Esophagus squamous epithelium (tissue), 5 donors: ENCODE results near the gene CSRP1. TPM values are rescaled to one million over a fixed set of nuclear protein-coding genes. Genes with fewer than 3 reads are reported as not detected.

ENCODE experiments used
- DNase-seq: peaks from one replicate; lab custom pipeline; 2025; lab: John Stamatoyannopoulos, UW
- H3K27ac ChIP-seq, 4 donors: fragments of 200-600 bp; sonication (generic); one replicate each; pipeline ENCODE4 v1.5.1; 2016 to 2019; ENCODE audit warnings: mild to moderate bottlenecking in 1 of 4
- H3K27me3 ChIP-seq, 4 donors: fragments of 200-600 bp; sonication (generic); 1 replicate in 3 of 4; 2 replicates in 1 of 4; pipeline versions ENCODE4 v1.5.1 to v1.6.0; 2017 to 2021; ENCODE audit warnings: antibody characterized with exemption in 1 of 4
- H3K36me3 ChIP-seq, 3 donors: fragments of 200-600 bp; sonication (generic); one replicate each; pipeline ENCODE4 v1.5.1; 2016 to 2019
- H3K4me1 ChIP-seq, 3 donors: fragments of 200-600 bp; sonication (generic); one replicate each; pipeline ENCODE4 v1.5.1; 2017 to 2019
- H3K4me3 ChIP-seq, 4 donors: fragments of 200-600 bp; sonication (generic); 1 replicate in 3 of 4; 2 replicates in 1 of 4; pipeline ENCODE4 v1.5.1; 2016 to 2019; ENCODE audit warnings: mild to moderate bottlenecking in 2 of 4, moderate library complexity in 1 of 4
- H3K9me3 ChIP-seq, 3 donors: fragments of 200-600 bp; sonication (generic); one replicate each; pipeline ENCODE4 v1.5.1; 2016 to 2019
- CTCF ChIP-seq, 6 experiments: fragments of 450-650 bp in 4 of 6; fragments of 200-600 bp in 2 of 6; sonication (generic) in 2 of 6; IDR thresholded peaks; one replicate each; pipeline ENCODE4 v1.5.1; 2016 to 2019; ENCODE audit warnings: antibody characterized with exemption in 6 of 6, mild to moderate bottlenecking in 4 of 6, moderate library complexity in 4 of 6
- POLR2A ChIP-seq, 4 donors: fragments of 450-650 bp; IDR thresholded peaks; one replicate each; pipeline ENCODE4 v1.6.1; 2017; ENCODE audit warnings: antibody characterized with exemption in 4 of 4, mild to moderate bottlenecking in 4 of 4, moderate library complexity in 3 of 4
- WGBS, 2 donors: methylation state at CpG; one replicate each; pipeline ENCODE4 v1.1.5; 2018; 5-methylcytosine and 5-hydroxymethylcytosine counted together
- intact Hi-C: fragments of 100-400 bp; cut with DNase I; formaldehyde crosslinking; loops from one replicate; pipeline ENCODE4 v1.15.0; 2022
- total RNA-seq, 4 donors: library from RNA; depleted of rRNA; stranded (reverse); fragments of >200 nt; gene quantifications; one replicate each; pipeline ENCODE4 v1.1.0, GENCODE V29; 2016
- donor health status: DM: yes; HTN: yes; CAD: no.

The CSRP1 gene
- total RNA-seq, 4 donors from 2014 or later, result 243 to 1,044 (median 363) TPM

DNA sequence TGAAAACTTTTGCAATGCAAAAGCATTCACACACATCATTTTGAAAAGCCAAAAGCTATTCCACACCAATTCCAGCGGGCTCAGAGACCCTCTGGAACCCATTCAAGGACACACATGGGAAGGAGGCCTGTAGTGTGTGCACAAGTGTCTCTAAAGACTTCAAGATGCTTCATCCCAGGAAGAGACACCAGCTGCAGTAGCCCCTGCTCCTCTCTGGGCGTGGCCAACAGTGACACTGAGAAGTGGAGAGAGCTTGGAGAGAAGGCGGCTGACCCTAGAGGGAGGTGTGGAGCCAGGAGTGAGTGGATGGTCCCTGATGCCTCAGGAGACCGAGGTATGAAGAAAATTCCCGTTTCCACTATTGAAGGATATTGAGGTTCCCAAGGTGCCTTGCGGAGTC lies 70.5 kb downstream of the CSRP1 start:
- 55 to 80% methylated on average over 5 of the region's 6 CpGs for WGBS, 2 donors
- DNase-seq, result no peak
- intact Hi-C loops, result no loop called here
- H3K27me3 ChIP-seq, result no peaks in the 10 kb centered on the region
- TF ChIP-seq CTCF (IDR thresholded peaks at IDR 0.05), result no peak
- no peak for TF ChIP-seq POLR2A (IDR thresholded peaks at IDR 0.05)
- H3K4me1 ChIP-seq, result peaks cover 0 to 21% (median 10%) of the 10 kb centered on the region in 3 donors
- H3K36me3 ChIP-seq, result no peaks in the 10 kb centered on the region
- H3K9me3 ChIP-seq, result no peaks in the 10 kb centered on the region
- peak overlapping the region in 2 of 4 donors; percentile 45 to 75 for H3K27ac ChIP-seq
- no peak overlapping the region for H3K4me3 ChIP-seq

DNA sequence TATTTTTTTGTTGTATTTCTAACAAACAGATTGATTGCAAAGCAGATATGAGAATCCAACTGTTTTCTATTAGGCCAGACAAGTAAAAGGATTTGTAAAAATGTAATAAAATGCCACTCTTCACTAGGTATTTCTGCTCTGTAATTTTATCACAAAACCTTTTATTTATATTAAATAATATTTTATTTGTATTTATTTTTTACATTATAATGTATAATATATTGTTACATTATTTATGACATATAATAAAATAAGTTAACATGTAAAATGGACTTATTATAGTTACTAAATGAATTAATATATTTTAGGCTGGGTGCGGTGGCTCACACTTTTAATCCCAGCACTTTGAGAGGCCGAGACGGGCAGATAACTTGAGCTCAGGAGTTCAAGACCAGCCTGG lies 72.7 kb downstream of the CSRP1 start:
- TF ChIP-seq CTCF (IDR thresholded peaks at IDR 0.05), result no peak
- TF ChIP-seq POLR2A (IDR thresholded peaks at IDR 0.05), result no peak
- DNase-seq, result no peak

GRCh38 chr1:201433609-201434008 lies 73.3 kb downstream of the CSRP1 start:
- Histone ChIP-seq H3K9me3 (no peaks in the 10 kb centered on the region), H3K36me3 (no peaks in the 10 kb centered on the region), H3K27me3 (peaks cover 0 to 6% (median 0%) of the 10 kb centered on the region in 4 donors), H3K4me3 (no peak overlapping the region), H3K27ac (no peak overlapping the region), H3K4me1 (peaks cover 0 to 26% (median 10%) of the 10 kb centered on the region in 3 donors)
- DNase-seq, result no peak
- TF ChIP-seq CTCF (IDR thresholded peaks at IDR 0.05), result no peak
- TF ChIP-seq POLR2A (IDR thresholded peaks at IDR 0.05), result no peak
- intact Hi-C loops, result no loop called here
- 80 to 87% methylated on average over 6 of the region's 6 CpGs for WGBS, 2 donors

More for the DNA sequence above, 72.7 kb downstream of the CSRP1 start:
- Histone ChIP-seq H3K27me3 (peaks cover 0 to 6% (median 0%) of the 10 kb centered on the region in 4 donors), H3K4me3 (no peak overlapping the region), H3K9me3 (no peaks in the 10 kb centered on the region), H3K36me3 (no peaks in the 10 kb centered on the region), H3K27ac (no peak overlapping the region), H3K4me1 (peaks cover 0 to 26% (median 10%) of the 10 kb centered on the region in 3 donors)
- 96 to 98% methylated on average over 3 of the region's 3 CpGs for WGBS, 2 donors
- intact Hi-C loops, result no loop called here

Other genes with a start within 250 kb of the CSRP1 start
- 100 to 1,000 TPM; 263 to 706 (median 410) TPM for gene PKP1, start 223.6 kb downstream of the CSRP1 start, total RNA-seq
- gene TNNT2, start 129.4 kb downstream of the CSRP1 start, total RNA-seq, result 1 to 10 TPM; 1.3 to 6.1 (median 1.8) TPM
- 100 to 1,000 TPM; 242 to 377 (median 320) TPM for gene LAD1, start 107.8 kb downstream of the CSRP1 start, total RNA-seq
- gene TNNI1, start 85.4 kb downstream of the CSRP1 start, total RNA-seq, result not detected
- gene PHLDA3, start 37.9 kb downstream of the CSRP1 start, total RNA-seq, result 10 to 100 TPM; 60.9 to 87.9 (median 75.1) TPM
- 10 to 100 TPM; 18.1 to 25.5 (median 21.0) TPM for gene NAV1, start 32.0 kb upstream of the CSRP1 start, total RNA-seq